IMR-90 (cell line): Measurements from ENCODE around the gene GPR161. TPM values are rescaled to one million over a fixed set of nuclear protein-coding genes. Genes with fewer than 3 reads are reported as not detected.

ENCODE experiments used
- ATAC-seq: fragments of 200-7000 bp; cut with Tn5 transposase; 2 replicates; pipeline ENCODE4 v1.9.1; 2020; ENCODE audit warnings: low read depth, mild to moderate bottlenecking, moderate library complexity
- BruUV-seq: library from RNA; stranded (reverse); fragments of 400-500 nt; replicated peaks from 2 replicates; lab custom pipeline; 2021; lab: Mats Ljungman, UMichigan
- CTCF ChIA-PET: fragments of 300-600 bp; formaldehyde crosslinking; extraction: SDS; loops from one replicate; lab custom pipeline; 2021; ENCODE audit warnings: antibody characterized with exemption; lab: Yijun Ruan, JAX
- POLR2A ChIA-PET: fragments of 300-600 bp; sonication (Branson Sonifier 250); formaldehyde crosslinking; loops from one replicate; lab custom pipeline; 2022; ENCODE audit warnings: antibody characterized with exemption; ENCODE audit not compliant: unreplicated experiment; lab: Charles Lee
- DNase-seq: peaks from one replicate; pipeline ENCODE4 v3.0.0; 2013
- H2AFZ ChIP-seq: replicated peaks from 2 replicates; pipeline ENCODE3; 2013; ENCODE audit warnings: low read length, mild to moderate bottlenecking; ENCODE audit not compliant: poor library complexity
- H2AK5ac ChIP-seq: 2 replicates; pipeline ENCODE4 v1.6.1; 2013; ENCODE audit warnings: low read depth, low read length, inconsistent platforms
- H2AK9ac ChIP-seq: replicated peaks from 2 replicates; pipeline ENCODE3; 2013; ENCODE audit warnings: mild to moderate bottlenecking, low read depth, low read length, moderate library complexity; ENCODE audit not compliant: poor library complexity
- H2BK120ac ChIP-seq: 2 replicates; pipeline ENCODE4 v1.6.1; 2013; ENCODE audit warnings: low read depth, low read length, inconsistent platforms
- H2BK15ac ChIP-seq: 3 replicates; pipeline ENCODE4 v1.6.1; 2013; ENCODE audit warnings: low read depth, low read length, inconsistent platforms
- H2BK20ac ChIP-seq: 2 replicates; pipeline ENCODE4 v1.6.1; 2013; ENCODE audit warnings: low read depth, mild to moderate bottlenecking, inconsistent platforms, low read length, moderate library complexity
- H2BK5ac ChIP-seq: 2 replicates; pipeline ENCODE4 v1.6.1; 2013; ENCODE audit warnings: mild to moderate bottlenecking, low read depth, low read length, inconsistent platforms; ENCODE audit not compliant: poor library complexity, severe bottlenecking
- H3K14ac ChIP-seq: replicated peaks from 2 replicates; pipeline ENCODE4 v1.6.1; 2013; ENCODE audit warnings: low read depth, low read length, inconsistent platforms
- H3K18ac ChIP-seq: 2 replicates; pipeline ENCODE4 v1.6.1; 2013; ENCODE audit warnings: low read depth, low read length, control low read depth
- H3K23ac ChIP-seq: 2 replicates; pipeline ENCODE4 v1.6.1; 2013; ENCODE audit warnings: low read depth, low read length, inconsistent platforms
- H3K27ac ChIP-seq: 2 replicates; pipeline ENCODE4 v1.5.1; 2013; ENCODE audit warnings: mild to moderate bottlenecking, control low read depth, low read length; ENCODE audit not compliant: insufficient read depth
- H3K27me3 ChIP-seq: 2 replicates; pipeline ENCODE4 v1.6.1; 2013; ENCODE audit warnings: low read length; ENCODE audit not compliant: control insufficient read depth, insufficient read depth
- H3K36me3 ChIP-seq: 2 replicates; pipeline ENCODE4 v1.6.1; 2013; ENCODE audit warnings: low read length, mixed read lengths; ENCODE audit not compliant: control insufficient read depth, insufficient read depth
- H3K4ac ChIP-seq: 2 replicates; pipeline ENCODE4 v1.6.1; 2013; ENCODE audit warnings: low read depth, low read length, inconsistent platforms
- H3K4me1 ChIP-seq: 2 replicates; pipeline ENCODE4 v1.6.1; 2013; ENCODE audit warnings: low read length, mixed read lengths; ENCODE audit not compliant: control insufficient read depth, insufficient read depth
- H3K4me2 ChIP-seq: 2 replicates; pipeline ENCODE4 v1.6.1; 2013; ENCODE audit warnings: low read depth, mild to moderate bottlenecking, control low read depth, low read length, moderate library complexity
- H3K4me3 ChIP-seq: 2 replicates; pipeline ENCODE4 v1.5.1; 2013; ENCODE audit warnings: low read depth, mild to moderate bottlenecking, control low read depth, low read length, moderate library complexity; ENCODE audit not compliant: insufficient read depth
- H3K56ac ChIP-seq: 2 replicates; pipeline ENCODE4 v1.6.1; 2013; ENCODE audit warnings: low read length, inconsistent platforms; ENCODE audit not compliant: insufficient read depth; ENCODE audit errors: extremely low read depth
- H3K79me1 ChIP-seq, 2 experiments: 2 replicates each; pipeline ENCODE4 v1.6.1; 2013; ENCODE audit warnings: low read length in 2 of 2, inconsistent platforms in 1 of 2, low read depth in 1 of 2
- H3K9ac ChIP-seq: 2 replicates; pipeline ENCODE4 v1.6.1; 2013; ENCODE audit warnings: low read depth, low read length, control low read depth
- H3K9me1 ChIP-seq: 2 replicates; pipeline ENCODE4 v1.6.1; 2013; ENCODE audit warnings: low read length, inconsistent platforms; ENCODE audit not compliant: insufficient read depth
- H3K9me3 ChIP-seq: 2 replicates; pipeline ENCODE4 v1.6.1; 2013; ENCODE audit warnings: low read length; ENCODE audit not compliant: control insufficient read depth, insufficient read depth
- H4K20me1 ChIP-seq: 2 replicates; pipeline ENCODE4 v1.6.1; 2013; ENCODE audit warnings: low read length, inconsistent platforms; ENCODE audit not compliant: insufficient read depth
- H4K5ac ChIP-seq: 2 replicates; pipeline ENCODE4 v1.6.1; 2013; ENCODE audit warnings: mild to moderate bottlenecking, low read depth, low read length, control low read depth
- H4K8ac ChIP-seq, 2 experiments: 2 replicates each; pipeline ENCODE4 v1.6.1; 2013; ENCODE audit warnings: low read depth in 2 of 2, low read length in 2 of 2, control low read depth in 1 of 2, inconsistent platforms in 1 of 2
- H4K91ac ChIP-seq: 2 replicates; pipeline ENCODE4 v1.6.1; 2013; ENCODE audit warnings: low read depth, low read length, inconsistent platforms; ENCODE audit not compliant: insufficient read depth
- BHLHE40 ChIP-seq: fragments of 150-350 bp; IDR thresholded peaks from 2 replicates; pipeline ENCODE4 v1.6.1; 2016; ENCODE audit warnings: mild to moderate bottlenecking, low read depth, low read length
- CEBPB ChIP-seq: IDR thresholded peaks from 2 replicates; pipeline ENCODE4 v1.6.1; 2012; ENCODE audit warnings: low read depth, low read length, improper control_type of control experiment
- CHD1 ChIP-seq: IDR thresholded peaks from 2 replicates; pipeline ENCODE4 v1.6.1; 2012; ENCODE audit warnings: low read depth, low read length, improper control_type of control experiment
- FOS ChIP-seq: fragments of 150-350 bp; IDR thresholded peaks from 2 replicates; pipeline ENCODE4 v1.6.1; 2016; ENCODE audit warnings: low read depth, low read length
- MAFK ChIP-seq: IDR thresholded peaks from 2 replicates; pipeline ENCODE4 v1.6.1; 2012; ENCODE audit warnings: low read depth, low read length, improper control_type of control experiment
- MAZ ChIP-seq: IDR thresholded peaks from 2 replicates; pipeline ENCODE4 v1.6.1; 2012; ENCODE audit warnings: low read depth, mild to moderate bottlenecking, low read length, improper control_type of control experiment, moderate library complexity, borderline replicate concordance
- MXI1 ChIP-seq: IDR thresholded peaks from 2 replicates; pipeline ENCODE4 v1.6.1; 2012; ENCODE audit warnings: low read depth, mild to moderate bottlenecking, low read length, moderate library complexity, borderline replicate concordance
- NFE2L2 ChIP-seq: fragments of 150-350 bp; IDR thresholded peaks from 2 replicates; pipeline ENCODE4 v1.6.1; 2016; ENCODE audit warnings: low read depth, mild to moderate bottlenecking, low read length
- POLR2A ChIP-seq: IDR thresholded peaks from 2 replicates; pipeline ENCODE4 v1.6.1; 2012; ENCODE audit warnings: mild to moderate bottlenecking, low read depth, low read length
- RAD21 ChIP-seq: IDR thresholded peaks from 2 replicates; pipeline ENCODE4 v1.6.1; 2012; ENCODE audit warnings: low read length, improper control_type of control experiment
- RCOR1 ChIP-seq: IDR thresholded peaks from 2 replicates; pipeline ENCODE4 v1.6.1; 2012; ENCODE audit warnings: mild to moderate bottlenecking, low read length, improper control_type of control experiment; ENCODE audit not compliant: insufficient replicate concordance
- RFX5 ChIP-seq: IDR thresholded peaks from 2 replicates; pipeline ENCODE4 v1.8.0; 2012; ENCODE audit warnings: low read depth, mild to moderate bottlenecking, low read length, moderate library complexity
- SMC3 ChIP-seq: fragments of 150-350 bp; IDR thresholded peaks from 2 replicates; pipeline ENCODE4 v1.6.1; 2016; ENCODE audit warnings: low read depth, mild to moderate bottlenecking, antibody characterized with exemption, low read length, moderate library complexity
- USF2 ChIP-seq: fragments of 150-350 bp; IDR thresholded peaks from 2 replicates; pipeline ENCODE4 v1.6.1; 2017; ENCODE audit warnings: mild to moderate bottlenecking, antibody characterized with exemption, low read length, low read depth
- WGBS, 2 experiments: methylation state at CpG; one replicate each; pipeline versions ENCODE4 v1.1.5 to v1.1.7; 2013; ENCODE audit warnings: missing lambda C conversion rate in 2 of 2; ENCODE audit not compliant: insufficient read length in 1 of 2; ENCODE audit errors: extremely low coverage in 2 of 2; 5-methylcytosine and 5-hydroxymethylcytosine counted together
- dilution Hi-C: fragments of 300-500 bp; cut with HindIII; formaldehyde crosslinking; loops from one replicate; pipeline ENCODE4 v1.14.3; 2018; ENCODE audit warnings: low sequenced_read_pairs; ENCODE audit not compliant: unreplicated experiment
- in situ Hi-C: fragments of 300-500 bp; cut with MboI; formaldehyde crosslinking; loops from 3 replicates; pipeline ENCODE4 v1.14.3; 2019; ENCODE audit warnings: low sequenced_read_pairs, inconsistent platforms, mixed read lengths
- intact Hi-C: fragments of 100-400 bp; cut with micrococcal nuclease; formaldehyde crosslinking; loops from 2 replicates; pipeline ENCODE4 v1.10.0; 2022
- polyA plus RNA-seq, 3 experiments: library from polyadenylated mRNA; depleted of rRNA; stranded (reverse); fragments of >200 nt; gene quantifications; 2 replicates each; pipeline ENCODE4 v1.2.3, GENCODE V29; 2012; ENCODE audit warnings: low replicate concordance in 1 of 3
- total RNA-seq: library from RNA; depleted of rRNA; stranded (reverse); fragments of >200 nt; gene quantifications from 2 replicates; pipeline ENCODE4 v1.2.3, GENCODE V29; 2012
- TF ChIP-seq, protein P1 (sequence below): conservative IDR thresholded peaks from 2 replicates; pipeline ENCODE4 v1.5.1; 2012; ENCODE audit warnings: mild to moderate bottlenecking, low read depth, low read length, improper control_type of control experiment
- TF ChIP-seq, protein P2 (sequence below): fragments of 150-350 bp; IDR thresholded peaks from 2 replicates; pipeline ENCODE4 v1.6.1; 2016; ENCODE audit warnings: low read depth, mild to moderate bottlenecking, low read length, moderate library complexity, borderline replicate concordance

The GPR161 gene
- total and polyA plus RNA-seq, 2 of the 4 experiments (the other 2 are of a cell fraction), result 12.5 to 13.3 TPM

GRCh38 chr1:168129933-168130332 lies 6.8 kb downstream of the GPR161 start:
- H2BK15ac ChIP-seq, result no peak overlapping the region
- no peak overlapping the region for H3K4ac ChIP-seq
- H3K9me3 ChIP-seq, result no peaks in the 10 kb centered on the region
- H3K4me2 ChIP-seq, result no peak overlapping the region
- H3K4me1 ChIP-seq, result peaks cover 3% of the 10 kb centered on the region; the same call in 1 of the 2 replicates
- H2BK20ac ChIP-seq, result no peak overlapping the region
- no peak for TF ChIP-seq RFX5
- TF ChIP-seq POLR2A, result no peak
- TF ChIP-seq SMC3, result no peak
- TF ChIP-seq FOS, result no peak
- no peak for TF ChIP-seq MAZ
- no peak for TF ChIP-seq CEBPB
- TF ChIP-seq MXI1, result no peak
- TF ChIP-seq, protein P1, sequence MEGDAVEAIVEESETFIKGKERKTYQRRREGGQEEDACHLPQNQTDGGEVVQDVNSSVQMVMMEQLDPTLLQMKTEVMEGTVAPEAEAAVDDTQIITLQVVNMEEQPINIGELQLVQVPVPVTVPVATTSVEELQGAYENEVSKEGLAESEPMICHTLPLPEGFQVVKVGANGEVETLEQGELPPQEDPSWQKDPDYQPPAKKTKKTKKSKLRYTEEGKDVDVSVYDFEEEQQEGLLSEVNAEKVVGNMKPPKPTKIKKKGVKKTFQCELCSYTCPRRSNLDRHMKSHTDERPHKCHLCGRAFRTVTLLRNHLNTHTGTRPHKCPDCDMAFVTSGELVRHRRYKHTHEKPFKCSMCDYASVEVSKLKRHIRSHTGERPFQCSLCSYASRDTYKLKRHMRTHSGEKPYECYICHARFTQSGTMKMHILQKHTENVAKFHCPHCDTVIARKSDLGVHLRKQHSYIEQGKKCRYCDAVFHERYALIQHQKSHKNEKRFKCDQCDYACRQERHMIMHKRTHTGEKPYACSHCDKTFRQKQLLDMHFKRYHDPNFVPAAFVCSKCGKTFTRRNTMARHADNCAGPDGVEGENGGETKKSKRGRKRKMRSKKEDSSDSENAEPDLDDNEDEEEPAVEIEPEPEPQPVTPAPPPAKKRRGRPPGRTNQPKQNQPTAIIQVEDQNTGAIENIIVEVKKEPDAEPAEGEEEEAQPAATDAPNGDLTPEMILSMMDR, result no peak
- no peak for TF ChIP-seq NFE2L2
- no peak for TF ChIP-seq BHLHE40
- TF ChIP-seq RCOR1, result no peak
- TF ChIP-seq RAD21, result no peak
- TF ChIP-seq CHD1, result no peak
- no peak for TF ChIP-seq USF2
- TF ChIP-seq, protein P2, sequence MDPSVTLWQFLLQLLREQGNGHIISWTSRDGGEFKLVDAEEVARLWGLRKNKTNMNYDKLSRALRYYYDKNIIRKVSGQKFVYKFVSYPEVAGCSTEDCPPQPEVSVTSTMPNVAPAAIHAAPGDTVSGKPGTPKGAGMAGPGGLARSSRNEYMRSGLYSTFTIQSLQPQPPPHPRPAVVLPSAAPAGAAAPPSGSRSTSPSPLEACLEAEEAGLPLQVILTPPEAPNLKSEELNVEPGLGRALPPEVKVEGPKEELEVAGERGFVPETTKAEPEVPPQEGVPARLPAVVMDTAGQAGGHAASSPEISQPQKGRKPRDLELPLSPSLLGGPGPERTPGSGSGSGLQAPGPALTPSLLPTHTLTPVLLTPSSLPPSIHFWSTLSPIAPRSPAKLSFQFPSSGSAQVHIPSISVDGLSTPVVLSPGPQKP, result no peak
- TF ChIP-seq MAFK, result no peak
- no peaks in the 10 kb centered on the region for H4K20me1 ChIP-seq
- H3K36me3 ChIP-seq, result peaks cover 3% of the 10 kb centered on the region
- H3K56ac ChIP-seq, result no peak overlapping the region
- ChIA-PET POLR2A (no interaction called here), CTCF (no interaction called here)
- intact Hi-C loops (no loop called here), in situ Hi-C loops (loop anchor here (25.0 kb wide), 1 partner anchor 982 kb away; the partner anchor contains the start of gene ATP1B1), dilution Hi-C loops (no loop called here)
- H3K9ac ChIP-seq, result no peak overlapping the region
- H3K27ac ChIP-seq, result no peak overlapping the region
- no peak overlapping the region for H2BK120ac ChIP-seq
- no peak overlapping the region for H2AFZ ChIP-seq
- no peaks in the 10 kb centered on the region for H3K27me3 ChIP-seq
- H4K8ac ChIP-seq, result no peak overlapping the region
- peaks cover 26 to 40% of the 10 kb centered on the region in 2 experiments for H3K79me1 ChIP-seq
- no peak overlapping the region for H3K14ac ChIP-seq
- H3K18ac ChIP-seq, result no peak overlapping the region
- H2BK5ac ChIP-seq, result no peak overlapping the region
- WGBS, 2 experiments, result 83% methylated on average over 1 of the region's 6 CpGs; no CpG with 5 or more reads in 1 of the 2 experiments
- H2AK5ac ChIP-seq, result no peak overlapping the region
- H4K5ac ChIP-seq, result no peak overlapping the region
- H2AK9ac ChIP-seq, result no peak overlapping the region
- ATAC-seq (no peak), DNase-seq (no peak)
- H3K23ac ChIP-seq, result no peak overlapping the region
- no peak overlapping the region for H4K91ac ChIP-seq
- H3K4me3 ChIP-seq, result no peak overlapping the region
- no TSS peak for BruUV-seq
- peaks cover 2% of the 10 kb centered on the region; the same call in 1 of the 2 replicates for H3K9me1 ChIP-seq
